Activated CD8-positive, alpha-beta memory T cell treated with anti-CD3 and anti-CD28 coated beads for 1 hour (primary cell): ENCODE measurements around the gene PANK1.

ENCODE experiments used
- DNase-seq, 2 donors: peaks; one replicate each; pipeline ENCODE4 v3.0.0-alpha.2; 2020; ENCODE audit warnings: low read depth in 1 of 2; ENCODE audit errors: extremely low read depth in 1 of 2

The PANK1 gene

DNA sequence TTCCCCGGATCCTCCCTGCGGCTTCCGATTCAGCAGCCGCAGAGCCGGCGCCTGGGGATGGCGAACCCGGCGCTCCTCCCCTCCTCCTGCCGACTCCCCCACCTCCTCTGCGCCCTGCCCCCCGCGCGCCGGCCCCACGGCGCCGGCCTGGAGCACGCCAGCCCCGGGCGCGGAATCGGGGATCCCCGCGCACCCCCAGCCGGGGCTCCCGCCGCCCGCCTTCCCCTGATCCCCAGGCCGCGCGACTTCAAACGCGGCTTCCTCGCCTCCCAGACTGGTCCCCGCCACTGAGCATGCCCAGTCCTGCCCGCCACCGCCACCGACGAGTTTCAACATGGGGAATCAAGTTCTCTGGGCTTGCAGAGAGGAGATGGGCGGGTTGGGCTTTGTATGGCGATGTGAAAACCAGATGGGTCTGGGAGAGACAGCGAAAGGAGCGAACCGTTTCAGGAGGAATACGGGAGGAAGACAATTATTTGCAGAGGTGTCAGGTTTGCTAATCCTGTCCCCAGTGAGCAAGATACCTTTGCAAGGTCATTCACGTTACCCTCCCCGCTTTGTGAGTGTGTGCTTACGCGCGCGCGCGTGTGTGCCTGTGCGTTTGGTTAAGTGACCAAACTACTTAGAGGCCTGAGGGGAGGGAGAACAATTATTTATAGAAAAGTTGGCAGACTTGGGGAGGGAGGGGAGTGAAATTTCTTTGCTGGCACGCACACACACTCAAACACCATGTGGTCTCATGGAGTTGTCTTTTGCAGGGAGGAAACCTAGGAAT, at the start of gene PANK1:
Gene PANK1 (minus strand): TSS at position 276 of the 775 bp plus-strand sequence. CDS start 351 bp downstream, outside the sequence.
- DNase-seq: peak in 1 of 2 donors; percentile 42

DNA sequence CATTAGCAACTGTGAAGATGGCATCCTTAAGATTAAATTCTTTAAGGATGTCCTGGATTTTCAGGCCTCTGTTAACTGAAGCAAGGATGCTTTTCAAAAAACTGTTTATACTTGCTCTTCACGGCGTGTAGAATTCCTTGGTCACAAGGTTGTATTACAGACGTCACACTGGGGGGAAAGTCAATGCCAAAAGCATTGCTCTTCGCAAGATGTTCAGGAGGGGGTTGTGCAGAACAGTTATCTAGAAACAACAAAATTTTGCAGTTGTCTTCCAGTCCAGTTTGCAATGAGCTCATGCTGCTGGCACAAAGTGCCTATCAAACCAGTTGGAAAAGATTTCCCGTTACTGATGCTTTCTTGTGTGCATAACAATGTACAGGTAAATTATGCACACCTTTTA, 48.1 kb upstream of the PANK1 start:
- no peak for DNase-seq

DNA sequence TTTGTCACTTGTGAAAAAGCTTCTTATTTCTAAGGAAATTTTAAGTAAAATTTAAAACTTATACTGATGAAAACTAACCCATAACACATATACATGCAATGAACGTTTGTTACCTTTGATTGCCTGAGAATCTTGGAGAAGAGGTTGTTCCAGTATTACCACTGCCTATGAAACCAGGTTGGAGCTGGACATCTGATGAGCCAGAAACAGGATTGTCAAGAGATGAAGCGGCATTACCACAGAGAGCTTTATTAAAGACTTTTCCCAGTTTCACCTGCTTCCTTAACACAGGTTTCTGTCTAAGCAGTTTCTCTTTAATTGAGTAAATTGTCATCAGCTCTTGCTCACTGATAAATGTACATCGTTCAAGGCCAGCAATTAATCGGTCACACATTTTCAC, 47.4 kb upstream of the PANK1 start:
- no peak for DNase-seq

DNA sequence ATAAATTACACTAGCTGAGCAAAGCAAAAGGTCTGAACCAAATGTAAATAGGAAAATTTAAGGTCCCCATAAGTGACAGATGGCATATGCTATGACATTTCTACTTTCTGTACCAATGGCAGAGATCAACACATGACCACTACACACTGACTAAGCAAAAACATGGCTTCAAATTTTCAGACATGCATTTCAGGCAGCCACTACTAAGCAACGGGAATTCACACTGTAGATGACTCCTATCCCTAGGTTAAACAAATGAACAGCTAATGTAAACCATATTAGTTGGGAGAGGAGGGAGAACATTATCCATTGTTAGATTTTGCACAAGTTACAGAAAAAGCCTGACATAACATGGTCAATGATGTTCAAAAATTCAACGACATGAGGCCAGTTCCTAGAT, 45.0 kb upstream of the PANK1 start:
- DNase-seq: no peak

DNA sequence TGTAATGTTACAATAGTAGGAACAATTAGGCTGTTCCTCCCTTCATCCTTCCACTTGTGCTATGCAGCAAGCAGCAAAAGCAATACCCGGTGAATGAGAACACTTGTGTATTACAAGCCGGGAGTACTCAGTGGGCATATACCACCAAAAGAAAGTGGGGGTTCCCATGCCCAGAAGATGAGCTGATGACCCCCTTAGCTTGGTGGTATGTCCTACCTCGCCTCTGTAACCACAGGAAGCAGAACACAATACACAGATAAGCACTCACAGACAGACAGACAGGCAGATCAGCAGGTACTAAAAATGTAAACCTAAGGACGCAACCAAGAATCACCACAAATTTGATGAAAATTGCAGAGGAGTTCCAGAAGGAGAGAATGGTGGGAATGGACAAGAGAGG, 40.9 kb upstream of the PANK1 start:
- no peak for DNase-seq

DNA sequence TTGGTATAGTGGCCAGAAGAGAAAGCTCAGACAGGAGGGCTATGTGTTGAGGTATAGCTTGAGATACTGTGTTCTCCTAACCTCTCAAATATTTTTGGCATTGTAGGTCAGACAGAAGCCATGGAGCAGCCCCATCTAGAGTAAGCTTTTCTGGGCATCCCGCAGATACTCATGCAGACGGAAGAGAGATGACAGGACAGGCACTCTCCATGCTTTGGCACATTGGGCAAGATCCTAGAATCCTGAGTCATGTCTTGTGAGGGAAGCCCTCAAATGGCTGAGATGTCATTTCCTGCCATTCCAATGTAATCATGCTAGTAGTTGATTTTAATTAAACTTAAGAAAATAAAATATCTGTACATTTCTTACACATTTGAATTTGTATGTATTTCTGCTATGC, 39.6 kb upstream of the PANK1 start:
- no peak for DNase-seq

DNA sequence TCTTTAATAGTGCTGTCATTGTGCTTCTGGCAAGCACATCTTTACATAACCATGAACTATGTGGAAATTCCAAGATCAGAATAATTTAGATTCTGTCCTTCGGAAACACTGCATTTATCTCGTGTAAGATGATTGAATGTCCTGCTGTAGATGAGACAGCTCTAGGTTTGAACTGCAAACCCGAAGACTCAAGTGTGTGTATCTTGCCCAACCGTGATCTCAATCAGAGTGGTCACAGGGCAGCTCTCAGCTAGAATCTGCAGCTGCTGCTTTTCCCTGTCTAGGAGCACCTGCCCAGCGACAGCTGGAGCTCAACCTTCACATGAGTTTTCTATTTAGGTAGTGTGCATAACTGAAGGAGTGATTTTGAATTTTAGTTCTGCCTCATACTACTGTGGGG, 38.8 kb upstream of the PANK1 start:
- DNase-seq: no peak

DNA sequence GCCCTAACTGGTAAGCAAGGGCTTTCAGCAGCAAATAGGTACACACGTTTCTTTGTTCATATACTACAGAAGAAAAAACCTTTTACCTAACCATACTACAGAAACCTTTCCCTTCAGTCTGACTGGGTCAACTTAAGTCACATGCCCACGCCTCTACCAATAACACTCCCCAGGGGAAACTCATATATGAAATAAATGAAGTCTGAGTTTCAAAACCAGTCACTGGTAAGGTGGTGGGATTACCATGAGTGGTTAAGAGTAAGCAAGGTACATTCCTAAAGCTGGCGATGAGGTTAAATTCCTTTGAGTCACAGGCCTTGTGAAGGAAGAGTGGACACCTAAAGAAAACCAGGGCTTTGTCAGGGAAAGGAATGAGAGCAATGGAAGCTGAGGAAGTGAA, 34.9 kb upstream of the PANK1 start:
- no peak for DNase-seq

DNA sequence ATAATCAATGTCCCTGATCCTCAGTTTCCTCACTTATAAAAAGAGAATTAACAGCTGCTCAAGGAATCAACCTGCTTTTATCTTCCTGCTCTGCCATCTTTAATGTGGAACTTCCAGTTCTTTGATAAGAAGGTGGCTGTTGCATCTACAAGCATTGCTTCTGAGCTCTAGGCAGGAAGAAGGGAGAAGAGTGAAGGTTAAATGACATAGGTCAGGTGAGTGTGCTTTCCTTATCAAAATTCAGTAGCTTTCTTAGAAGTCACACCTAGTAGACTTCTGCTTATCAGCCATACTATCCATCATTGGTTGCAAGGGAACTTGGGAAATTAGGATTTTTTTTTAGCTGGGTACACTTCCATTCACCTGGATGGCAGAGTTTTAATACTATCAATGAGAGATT, 32.3 kb upstream of the PANK1 start:
- DNase-seq: no peak

DNA sequence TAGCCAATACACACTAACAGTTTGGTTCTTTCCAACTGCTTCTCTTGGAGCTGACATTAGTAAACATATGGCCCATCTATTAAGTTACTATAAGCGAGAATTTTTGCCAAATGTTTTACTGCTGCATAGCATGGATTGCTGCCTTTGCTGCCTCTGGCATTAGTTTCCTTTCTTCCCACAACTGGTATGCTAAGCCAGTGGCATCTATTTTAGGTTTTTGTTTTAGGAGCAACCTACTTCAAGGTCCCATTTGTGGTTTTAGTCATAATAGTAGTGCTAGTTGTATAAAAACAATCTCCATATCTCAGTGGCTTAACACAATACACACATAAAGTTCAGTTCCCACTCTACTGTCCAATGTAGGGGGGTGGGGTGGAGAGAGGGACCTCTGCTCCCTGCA, 25.9 kb upstream of the PANK1 start:
- DNase-seq: no peak

DNA sequence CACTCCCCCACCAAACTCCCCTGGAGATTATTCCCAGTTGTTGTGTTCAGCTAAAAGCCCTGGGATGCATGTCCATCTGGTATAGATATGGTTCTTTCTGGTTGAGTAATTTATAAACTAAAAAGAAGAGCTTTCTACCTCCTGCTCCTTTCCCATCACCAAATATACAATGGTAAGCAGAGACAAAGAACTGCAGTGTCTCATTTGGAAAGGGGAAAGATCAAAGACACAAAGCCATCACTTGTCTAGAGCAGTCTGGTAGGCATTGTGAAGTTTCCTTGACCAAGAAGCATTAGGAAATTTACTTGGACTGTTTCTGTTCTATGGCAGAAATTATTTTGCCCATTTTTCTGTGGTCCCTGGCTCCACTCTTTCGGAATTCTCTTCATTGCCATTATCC, 24.9 kb upstream of the PANK1 start:
- no peak for DNase-seq

DNA sequence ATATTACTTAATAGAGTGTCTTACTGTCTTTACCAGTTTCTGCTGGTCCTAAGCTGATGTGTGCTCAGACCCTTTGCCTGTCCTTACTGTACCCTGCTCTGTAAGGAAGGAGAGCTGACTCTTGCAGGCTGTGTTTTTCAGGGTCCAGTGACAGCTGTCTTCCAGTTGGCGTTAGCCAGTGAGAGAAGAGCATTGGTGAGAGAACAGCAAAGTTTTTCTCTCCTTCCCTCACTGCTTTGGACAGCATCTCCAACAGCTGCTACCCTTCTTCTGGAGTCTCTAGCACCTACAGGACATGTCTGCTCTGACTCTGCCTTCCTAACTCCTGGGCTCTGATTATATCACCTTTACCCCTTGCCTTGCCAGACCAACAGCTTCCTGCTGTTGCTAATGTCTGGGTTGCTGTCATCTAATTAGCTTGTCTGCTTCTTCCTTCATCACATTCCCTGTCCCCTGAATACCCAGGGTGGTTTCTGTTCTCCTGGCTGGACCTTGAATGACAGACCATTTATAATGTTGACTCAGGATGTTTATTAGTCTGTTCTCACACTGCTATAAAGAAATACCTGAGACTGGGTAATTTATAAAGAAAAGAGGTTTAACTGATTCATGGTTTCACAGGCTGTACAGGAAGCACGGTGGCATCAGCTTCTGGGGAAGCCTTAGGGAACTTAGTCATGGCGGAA, 23.5 kb upstream of the PANK1 start:
- DNase-seq: no peak

DNA sequence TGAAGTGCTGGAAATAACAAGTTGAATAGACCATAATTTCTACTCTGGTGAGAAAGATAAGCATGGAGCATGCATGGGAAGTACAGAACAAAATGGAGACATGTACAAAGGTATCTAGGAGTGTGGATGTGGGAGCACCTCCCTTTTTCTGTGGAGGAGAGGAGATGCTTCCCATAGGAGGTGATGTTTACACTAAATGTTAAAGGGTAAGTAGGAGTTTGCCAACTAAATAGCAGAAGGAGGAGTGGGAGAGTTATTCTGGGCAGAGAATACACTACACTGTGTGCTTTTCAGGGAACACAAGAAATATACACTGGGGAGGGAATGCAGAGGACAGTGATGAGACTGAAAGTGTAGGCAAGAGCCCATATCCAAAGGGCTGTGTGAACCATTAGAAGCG, 21.1 kb upstream of the PANK1 start:
- no peak for DNase-seq

DNA sequence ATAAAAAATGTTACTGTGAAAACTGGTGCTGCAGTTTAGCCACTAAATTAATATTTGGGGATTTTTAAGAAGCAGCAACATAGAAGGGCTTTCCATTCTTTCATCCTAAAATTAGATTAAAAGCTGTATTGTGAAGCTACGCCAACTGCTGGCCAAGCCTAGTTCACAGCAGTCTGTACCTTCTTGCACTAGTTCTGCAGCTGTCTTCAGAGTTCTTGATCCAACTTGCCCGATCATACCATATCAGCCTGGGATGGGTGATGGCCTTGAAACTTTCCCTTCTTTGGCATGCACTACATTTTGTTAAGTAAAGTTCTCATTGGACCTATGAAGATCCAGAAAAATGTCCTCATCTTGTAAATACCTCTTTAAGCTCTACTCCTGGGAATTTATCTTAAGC, 20.3 kb upstream of the PANK1 start:
- no peak for DNase-seq

DNA sequence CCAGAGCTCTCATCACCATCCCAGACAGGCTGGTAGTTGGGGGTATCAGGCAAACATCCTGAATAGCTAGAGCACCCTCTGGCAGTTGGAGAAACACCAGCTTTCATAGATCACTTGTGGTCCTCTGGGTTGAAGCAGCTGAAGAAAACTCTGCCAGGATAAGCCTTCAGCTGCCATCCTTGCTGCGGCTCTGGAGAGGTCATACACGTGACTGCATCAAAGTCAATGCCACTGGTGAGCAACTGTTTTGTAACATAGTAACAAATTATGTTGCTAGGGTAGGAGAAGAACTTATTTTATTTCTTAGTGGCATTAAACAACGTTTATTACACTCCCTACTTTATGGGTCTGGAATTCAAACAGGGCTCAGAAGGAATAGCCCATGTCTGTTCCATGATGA, 19.2 kb upstream of the PANK1 start:
- no peak for DNase-seq

DNA sequence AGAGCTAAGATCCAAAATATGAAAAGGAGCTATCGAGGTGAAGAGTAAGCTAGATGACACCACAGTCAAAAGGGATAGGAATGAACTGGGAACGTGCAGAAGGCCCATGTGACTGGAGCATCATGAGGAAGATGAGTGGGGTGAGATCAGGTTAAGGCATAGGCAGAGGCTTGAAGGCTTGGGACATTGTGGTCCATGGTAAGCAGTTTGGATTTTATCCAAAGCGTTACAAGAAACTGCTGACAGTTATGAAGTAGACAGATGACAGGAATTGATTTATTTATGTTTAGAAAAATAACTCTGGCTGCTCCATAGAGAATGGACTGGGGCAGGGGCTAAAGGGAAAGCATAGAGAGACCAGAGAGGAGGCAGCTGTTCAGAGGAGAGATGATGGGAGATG, 18.1 kb upstream of the PANK1 start:
- DNase-seq: no peak

DNA sequence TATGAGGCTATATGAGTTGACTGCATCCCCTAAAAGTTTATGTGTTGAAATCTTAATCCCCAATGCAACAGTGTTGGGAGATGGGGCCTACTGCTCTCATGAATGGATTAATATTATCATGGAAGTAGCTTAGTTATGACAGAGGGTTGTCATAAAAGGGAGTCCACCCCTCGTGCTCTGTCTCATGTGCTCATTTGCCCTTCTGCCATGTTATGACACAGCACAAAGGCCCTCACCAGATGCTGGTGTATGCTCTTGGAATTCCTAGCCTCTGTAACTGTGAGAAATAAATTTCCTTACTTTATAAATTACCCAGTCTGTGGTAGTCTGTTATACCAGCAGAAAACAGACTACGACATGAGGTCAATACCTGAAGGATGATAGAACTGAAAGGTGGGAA, 17.6 kb upstream of the PANK1 start:
- no peak for DNase-seq

DNA sequence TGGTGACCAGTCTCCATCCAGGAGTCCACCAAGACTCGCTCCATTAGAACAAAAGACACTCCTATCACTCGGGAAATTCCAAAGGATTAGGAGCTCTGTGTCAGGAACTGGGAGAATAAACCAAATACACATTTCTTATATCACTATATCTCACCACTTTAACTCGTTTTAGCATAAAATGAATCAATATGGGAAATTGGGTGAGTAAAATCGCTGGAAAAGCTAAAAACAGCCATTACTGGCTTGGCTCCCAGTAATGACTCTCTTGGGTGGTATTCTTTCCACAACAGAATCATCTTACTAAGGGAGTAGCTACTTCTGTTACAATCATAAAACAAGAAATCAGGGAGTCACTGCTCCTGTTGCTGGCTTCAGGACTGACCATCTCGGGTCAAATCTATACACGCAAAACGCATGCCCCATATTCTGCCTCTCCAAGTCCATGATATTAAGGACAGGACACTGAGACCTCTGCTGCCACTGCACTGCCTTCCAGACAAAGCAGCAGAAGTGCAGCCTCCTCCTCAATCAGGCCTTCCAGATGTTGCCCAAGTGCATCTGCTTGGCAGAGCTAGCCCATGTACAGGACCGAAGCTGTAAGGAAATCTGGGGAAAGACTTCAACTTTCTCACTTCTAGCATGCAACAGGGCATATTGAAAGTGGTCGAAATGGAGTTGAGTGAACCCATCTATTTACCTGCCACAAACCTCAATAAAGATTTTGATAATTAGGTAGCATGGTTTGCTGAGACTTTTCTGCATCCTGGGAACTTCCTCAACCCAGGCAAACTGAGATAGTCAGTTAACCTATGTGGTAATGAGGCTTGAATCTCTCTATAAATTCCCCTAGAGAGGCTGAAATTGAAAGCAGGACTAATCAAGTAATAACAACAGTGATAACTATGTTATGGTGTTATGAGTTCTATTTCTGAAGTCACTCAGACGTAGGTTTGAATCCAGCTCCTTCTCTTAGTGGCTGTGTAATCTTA, 14.4 kb upstream of the PANK1 start:
- no peak for DNase-seq

DNA sequence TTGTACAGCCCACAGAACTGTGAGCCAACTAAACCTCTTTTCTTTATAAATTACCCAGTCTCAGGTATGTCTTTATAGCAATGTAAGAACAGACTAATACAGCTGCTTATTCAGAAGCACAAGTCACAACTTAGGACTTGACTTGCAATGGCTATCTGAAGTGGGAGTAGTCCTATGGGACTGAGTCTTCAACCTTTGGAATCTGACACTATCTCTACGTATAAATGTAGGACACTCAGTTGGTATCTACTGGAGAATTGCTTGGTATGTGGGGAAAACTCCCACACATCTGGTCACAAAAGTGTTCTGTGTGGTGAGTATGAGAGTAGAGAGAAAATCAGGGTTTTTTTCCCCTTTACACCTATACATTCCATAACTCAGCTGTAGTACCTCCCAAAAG, 12.3 kb upstream of the PANK1 start:
- DNase-seq: no peak

DNA sequence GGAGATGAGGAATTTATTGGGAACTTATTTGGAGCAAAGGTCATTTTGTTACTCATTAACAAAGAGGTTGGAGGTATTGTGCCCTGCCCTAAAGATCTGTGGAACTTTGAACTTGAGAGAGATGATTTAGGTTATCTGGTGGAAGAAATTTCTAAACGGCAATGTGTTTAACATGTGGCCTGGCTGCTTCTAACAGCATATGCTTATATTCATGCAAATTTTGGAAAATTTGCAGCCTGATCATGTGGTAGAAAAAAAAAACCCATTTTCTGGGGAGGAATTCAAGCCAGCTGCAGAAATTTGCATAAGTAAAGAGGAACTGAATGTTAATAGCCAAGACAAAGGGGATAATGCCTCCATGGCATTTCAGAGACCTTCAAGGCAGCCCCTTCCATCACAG, 10.7 kb upstream of the PANK1 start:
- DNase-seq: no peak

DNA sequence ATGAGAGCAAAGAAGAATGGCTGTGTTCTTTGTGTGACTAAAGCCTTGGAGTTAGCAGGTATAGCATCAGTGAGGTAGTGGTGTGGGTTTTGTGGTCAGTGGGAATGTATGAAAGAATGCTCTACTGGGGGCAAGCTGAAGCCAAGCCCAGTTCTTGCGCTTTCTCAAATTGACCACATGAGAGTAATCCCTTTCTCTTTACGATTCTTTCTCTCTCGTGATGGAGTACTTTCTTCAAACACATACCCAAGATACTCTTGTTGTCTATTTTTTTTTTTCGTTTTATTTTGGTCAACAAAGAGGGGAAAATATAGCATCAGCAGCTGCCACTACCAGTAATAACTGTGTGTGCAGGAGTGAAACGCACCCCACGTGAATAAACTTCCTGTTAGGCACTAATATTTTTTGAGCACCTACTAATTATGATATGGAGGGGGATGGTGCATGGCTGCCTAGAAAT, 8.4 kb upstream of the PANK1 start:
- no peak for DNase-seq
